Effector CD4-positive, alpha-beta T cell (primary cell): ENCODE results near the gene CNIH4.
"Not testable (repeated sequence)": the region's sequence is repeated elsewhere in the genome, so short reads cannot be mapped to it uniquely, and the experiment has no call there.

Source experiments
- DNase-seq: peaks from one replicate; pipeline ENCODE4 v3.0.0-alpha.2; 2020

The CNIH4 gene

DNA sequence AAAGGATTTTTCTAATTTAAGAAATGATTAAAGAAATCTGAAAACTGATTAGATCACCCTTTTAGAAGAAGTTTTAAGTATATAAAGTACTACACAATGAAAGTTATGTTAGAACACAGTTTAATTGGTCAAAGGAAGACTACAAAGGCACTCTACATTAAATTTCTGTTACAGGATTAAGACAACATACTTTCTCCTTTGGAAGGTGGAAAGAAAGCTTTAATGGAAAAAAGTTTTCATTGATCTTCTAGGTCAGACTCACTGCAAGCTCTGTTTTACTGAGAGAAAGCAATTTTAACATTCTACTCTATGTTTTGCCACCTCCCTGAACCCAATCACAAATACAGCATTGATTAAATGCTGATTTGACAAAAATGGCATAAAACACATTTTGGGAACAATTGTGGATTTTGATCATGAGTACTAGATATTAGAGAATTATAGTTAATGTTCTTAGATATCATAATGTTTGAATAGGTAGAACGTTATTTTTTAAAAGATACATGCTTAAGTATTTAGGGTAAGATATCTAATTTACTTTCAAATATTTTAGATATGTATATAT is 45.9 kb downstream of the CNIH4 start:
- DNase-seq, result no peak

DNA sequence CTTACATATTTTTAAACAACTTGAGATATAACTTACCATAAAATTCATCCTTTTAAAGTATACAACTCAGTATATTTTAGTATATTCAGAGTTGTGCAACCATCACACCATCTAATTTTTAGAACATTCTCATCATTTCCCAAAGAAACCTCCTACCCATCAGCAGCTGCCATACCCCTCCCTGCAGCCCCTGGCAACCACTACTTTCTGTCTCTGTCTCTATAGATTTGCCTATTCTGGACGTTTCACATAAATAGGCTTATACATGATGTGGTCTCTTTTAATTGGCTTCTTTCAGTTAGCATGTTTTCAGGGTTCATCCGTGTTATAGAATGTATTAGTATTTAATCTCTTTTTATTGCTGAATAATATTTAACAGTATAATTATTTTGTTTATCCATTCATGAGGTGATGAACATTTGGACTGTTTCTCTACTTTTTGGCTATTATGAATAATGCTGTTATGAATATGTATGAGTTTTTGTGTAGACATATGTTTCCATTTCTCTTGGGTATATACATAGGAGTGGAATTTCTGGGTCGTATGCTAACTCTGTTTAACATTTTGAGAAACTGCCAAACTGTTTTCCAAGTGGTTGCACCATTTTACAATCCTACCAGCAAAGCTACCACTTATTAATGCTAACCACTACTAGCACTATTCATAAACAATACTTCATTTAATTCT is 48.4 kb downstream of the CNIH4 start:
- DNase-seq, result no peak

DNA sequence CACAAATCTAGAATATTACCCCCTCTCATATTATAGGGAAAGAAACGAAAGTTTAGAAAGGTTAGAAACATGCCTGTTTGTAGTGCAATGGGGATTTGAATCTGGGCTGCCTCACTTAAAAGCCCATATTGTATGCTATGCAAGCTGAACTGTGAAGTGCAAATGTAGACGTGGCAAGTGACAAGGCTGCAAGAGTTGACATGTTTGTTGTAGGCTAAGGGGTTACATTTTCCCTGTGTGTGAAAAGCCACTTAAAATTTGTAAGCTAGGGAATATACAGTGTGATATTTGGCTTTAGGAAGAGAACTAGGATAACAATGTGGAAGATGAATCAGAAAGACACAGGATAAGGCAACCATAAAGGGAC is 48.9 kb downstream of the CNIH4 start:
- no peak for DNase-seq

DNA sequence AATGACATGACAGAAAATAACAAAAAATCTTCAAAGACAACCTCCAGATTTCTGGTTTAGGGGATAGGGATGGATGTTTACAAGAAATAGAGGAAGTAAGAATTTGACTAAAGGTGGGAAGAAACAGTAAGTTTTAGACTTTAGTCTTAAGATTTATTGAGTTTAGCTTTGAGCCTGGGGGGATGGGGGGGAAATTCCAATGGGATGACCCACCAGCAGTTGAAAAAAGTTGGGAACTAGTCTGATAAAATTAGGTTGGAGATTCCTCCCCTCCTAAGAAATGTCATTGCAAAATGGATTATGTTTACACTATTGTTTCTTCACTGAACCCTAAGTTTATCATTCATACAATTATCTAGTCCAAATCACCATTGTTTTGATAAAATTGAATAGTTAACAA is 49.5 kb downstream of the CNIH4 start:
- no peak for DNase-seq

DNA sequence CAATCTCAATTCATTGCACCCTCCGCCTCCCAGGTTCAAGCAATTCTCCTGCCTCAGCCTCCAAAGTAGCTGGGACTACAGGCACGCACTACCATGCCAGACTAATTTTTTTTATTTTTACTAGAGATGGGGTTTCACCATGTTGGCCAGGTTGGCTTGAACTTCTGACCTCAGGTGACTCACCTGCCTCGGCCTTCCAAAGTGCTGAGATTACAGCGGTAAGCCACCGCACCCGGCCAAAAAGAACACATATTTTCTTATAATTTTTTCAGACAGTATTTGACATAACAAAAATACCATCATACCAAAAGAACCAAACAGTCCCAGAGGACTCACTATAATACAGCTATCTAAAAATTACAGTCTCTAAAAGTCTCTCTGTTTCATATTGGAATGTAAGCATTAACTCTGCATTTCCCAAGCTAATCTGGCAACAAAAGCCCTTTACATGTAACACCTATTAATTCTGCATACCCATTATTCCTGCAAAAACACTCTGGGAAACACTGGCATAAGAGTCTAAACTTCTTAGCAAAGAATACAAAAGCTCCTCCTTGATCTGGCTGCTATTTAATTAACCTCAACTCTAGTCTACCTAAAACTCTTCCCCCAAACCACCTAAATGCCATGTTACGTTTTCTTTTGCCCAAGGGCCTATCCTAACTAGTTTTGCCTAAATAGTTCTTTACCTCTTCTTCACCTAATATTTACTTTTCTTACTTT is 51.1 kb downstream of the CNIH4 start:
- DNase-seq, result no peak

DNA sequence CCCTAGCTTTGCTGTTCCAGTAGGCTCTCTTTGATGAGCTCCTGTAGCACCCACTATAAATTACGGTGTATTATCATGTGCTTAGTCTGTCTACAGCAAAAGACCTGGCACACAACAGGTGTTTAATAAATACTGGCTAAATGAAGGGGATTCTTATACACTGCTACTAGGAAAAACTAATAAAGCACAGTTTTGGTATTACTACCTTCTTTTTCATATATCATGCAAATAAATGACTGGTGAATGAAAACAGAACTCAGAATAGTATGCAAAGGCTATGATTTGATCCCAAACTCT is 51.6 kb downstream of the CNIH4 start:
- DNase-seq, result no peak

DNA sequence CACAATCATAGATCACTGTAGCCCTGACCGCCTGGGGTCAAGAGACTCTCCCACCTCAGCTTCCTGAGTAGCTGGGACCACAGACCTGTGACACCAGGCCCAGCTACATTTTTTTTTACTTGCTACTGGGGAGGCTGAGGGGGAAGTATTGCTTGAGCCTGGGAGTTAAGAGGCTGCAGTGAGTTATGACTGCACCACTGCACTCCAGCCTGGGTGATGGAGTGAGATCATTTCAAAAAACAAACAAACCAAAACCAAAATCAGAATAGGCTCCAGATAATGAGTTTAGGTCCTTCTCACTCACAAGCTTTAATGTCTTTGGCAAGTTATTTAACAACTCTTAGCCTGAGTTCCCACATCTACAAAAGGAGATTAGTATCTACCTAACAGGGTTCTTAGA is 55.1 kb downstream of the CNIH4 start:
- DNase-seq, result no peak

DNA sequence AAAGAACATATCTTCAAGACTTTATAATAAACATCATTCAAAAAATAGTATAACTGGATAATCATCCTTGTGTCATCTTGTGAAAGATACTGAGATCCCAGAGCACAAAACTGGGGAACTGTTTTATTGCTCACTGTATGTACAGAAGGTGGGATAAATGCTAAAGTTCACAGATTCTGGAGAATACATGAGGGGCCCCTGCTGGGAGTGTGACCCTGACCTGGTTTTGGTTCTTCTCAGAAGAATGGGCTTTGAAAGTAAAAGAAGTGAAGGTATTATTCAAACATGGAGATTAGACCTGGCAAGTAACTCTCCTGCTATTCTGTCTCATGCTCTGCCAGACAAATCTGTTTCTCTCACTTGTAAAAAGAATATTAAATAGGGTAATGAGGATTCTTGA is 63.4 kb downstream of the CNIH4 start:
- no peak for DNase-seq

DNA sequence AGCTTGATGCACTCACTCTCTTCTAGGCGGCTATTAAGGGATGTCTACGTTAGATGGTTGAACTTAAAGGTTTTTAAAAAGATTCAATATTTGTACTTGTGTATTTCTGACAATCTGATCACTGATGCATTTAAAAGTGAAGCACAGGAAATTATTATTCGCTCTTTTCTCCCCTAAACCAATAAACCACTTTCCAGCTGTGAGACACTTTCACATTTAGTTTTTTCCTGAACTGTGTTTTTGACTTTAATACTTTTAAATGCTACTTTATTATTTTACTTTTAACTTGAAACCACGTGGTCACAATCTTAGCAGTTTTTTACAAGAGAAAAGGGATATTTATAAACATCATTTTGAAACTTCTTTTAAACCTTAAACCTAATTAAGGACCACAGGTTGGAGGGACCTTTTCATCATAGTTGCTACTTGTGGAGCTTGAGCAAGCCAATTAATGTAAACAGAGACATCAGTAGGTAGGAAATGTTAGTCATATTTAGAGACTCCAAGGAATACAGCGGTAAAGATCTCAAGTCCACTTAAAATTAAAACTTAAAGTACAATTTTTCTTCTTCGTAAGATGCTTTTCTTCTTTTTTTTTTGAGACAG is 68.7 kb downstream of the CNIH4 start:
- DNase-seq, result no peak

DNA sequence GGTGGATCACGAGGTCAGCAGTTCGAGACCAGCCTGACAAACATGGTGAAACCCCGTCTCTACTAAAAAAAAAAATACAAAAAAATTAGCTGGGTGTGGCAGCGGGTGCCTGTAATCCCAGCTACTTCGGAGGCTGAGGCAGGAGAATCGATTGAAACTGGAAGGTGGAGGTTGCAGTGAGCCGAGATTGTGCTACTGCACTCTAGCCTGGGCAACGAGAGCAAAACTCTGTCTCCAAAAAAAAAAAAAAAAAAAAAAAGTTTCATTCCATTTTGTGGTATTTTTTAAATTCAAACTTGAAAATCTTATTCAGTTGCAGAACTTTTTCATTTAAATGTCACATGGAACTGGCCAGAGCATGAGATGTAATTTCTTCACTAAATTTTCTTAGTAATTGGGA is 70.2 kb downstream of the CNIH4 start:
- not testable (repeated sequence) for DNase-seq

DNA sequence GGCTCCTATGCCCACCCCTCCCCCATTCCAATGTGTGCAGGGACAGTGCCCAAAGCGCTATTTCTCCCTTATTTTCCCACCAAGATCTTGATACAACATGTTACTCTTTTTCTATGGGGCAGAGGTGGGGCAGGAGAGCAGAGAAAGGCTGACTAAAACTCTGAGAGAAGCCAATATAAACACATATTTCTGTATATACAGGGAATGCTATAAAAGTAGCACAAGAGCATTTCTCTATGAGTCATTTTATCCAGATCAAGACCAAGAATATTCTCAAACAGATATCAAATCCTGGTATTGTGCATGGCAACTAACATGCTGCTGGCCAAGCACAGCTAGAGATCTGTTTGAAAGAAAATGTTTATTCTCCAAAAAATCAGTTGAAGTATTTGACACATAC is 70.7 kb downstream of the CNIH4 start:
- DNase-seq, result no peak

DNA sequence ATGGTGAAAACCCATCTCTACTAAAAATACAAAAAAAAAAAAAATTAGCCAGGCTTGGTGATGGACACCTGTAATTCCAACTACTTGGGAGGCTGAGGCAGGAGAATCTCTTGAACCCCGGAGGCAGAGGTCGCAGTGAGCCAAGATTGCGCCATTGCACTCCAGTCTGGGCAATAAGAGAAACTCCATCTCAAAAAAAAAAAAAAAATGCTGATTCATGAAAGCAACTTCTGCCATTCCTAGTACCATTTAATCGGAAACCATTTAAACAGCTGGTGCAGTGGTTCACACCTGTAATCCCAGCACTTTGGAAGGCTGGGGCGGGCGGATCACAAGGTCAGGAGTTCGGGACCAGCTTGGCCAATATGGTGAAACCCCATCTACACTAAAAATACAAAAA is 72.0 kb downstream of the CNIH4 start:
- DNase-seq, result not testable (repeated sequence)
